CD14-positive monocyte (primary cell): ENCODE measurements around the gene NEK10. TPM values are rescaled to one million over a fixed set of nuclear protein-coding genes. Genes with fewer than 3 reads are reported as not detected.

ENCODE experiments used
- DNase-seq, 3 donors: peaks; one replicate each; pipeline ENCODE4 v3.0.0-alpha.2; 2011 to 2022
- H2AFZ ChIP-seq: 2 replicates; pipeline ENCODE4 v1.6.0; 2012; ENCODE audit warnings: mild to moderate bottlenecking, low read depth, low read length, inconsistent platforms; ENCODE audit not compliant: insufficient read depth, poor library complexity, severe bottlenecking
- H3K27ac ChIP-seq, 2 donors: 1 replicate in 1 of 2; 2 replicates in 1 of 2; pipeline ENCODE4 v1.5.1; 2012 to 2013; ENCODE audit warnings: low read length in 2 of 2, control low read depth in 1 of 2, inconsistent platforms in 1 of 2, low read depth in 1 of 2, mild to moderate bottlenecking in 1 of 2
- H3K27me3 ChIP-seq, 2 donors: one replicate each; pipeline versions ENCODE4 v1.6.0 to v1.6.1; 2011 to 2013; ENCODE audit warnings: low read length in 2 of 2; ENCODE audit not compliant: control insufficient read depth in 2 of 2, insufficient read depth in 2 of 2
- H3K36me3 ChIP-seq, 2 donors: replicated peaks in 1 of 2; 1 replicate in 1 of 2; 2 replicates in 1 of 2; pipeline versions ENCODE4 v1.5.1 to v1.6.1; 2012 to 2013; ENCODE audit warnings: low read length in 2 of 2, control low read depth in 1 of 2, inconsistent platforms in 1 of 2, mild to moderate bottlenecking in 1 of 2; ENCODE audit not compliant: insufficient read depth in 2 of 2, control insufficient read depth in 1 of 2
- H3K4me1 ChIP-seq, 2 donors: 1 replicate in 1 of 2; 2 replicates in 1 of 2; pipeline versions ENCODE4 v1.5.1 to v1.6.1; 2012 to 2013; ENCODE audit warnings: low read length in 2 of 2, control low read depth in 1 of 2, inconsistent platforms in 1 of 2, mild to moderate bottlenecking in 1 of 2, moderate library complexity in 1 of 2; ENCODE audit not compliant: insufficient read depth in 2 of 2, control insufficient read depth in 1 of 2
- H3K4me2 ChIP-seq: replicated peaks from 2 replicates; pipeline ENCODE3; 2012; ENCODE audit warnings: low read length, moderate library complexity, mild to moderate bottlenecking; ENCODE audit not compliant: poor library complexity, severe bottlenecking; ENCODE audit errors: extremely low read depth
- H3K4me3 ChIP-seq, 3 experiments: fragments of 200-600 bp in 1 of 3; sonication (generic) in 1 of 3; replicated peaks in 1 of 3; 1 replicate in 2 of 3; 2 replicates in 1 of 3; pipeline ENCODE4 v1.5.1; 2011 to 2013; ENCODE audit warnings: low read length in 3 of 3, mild to moderate bottlenecking in 3 of 3, control low read depth in 2 of 3, low read depth in 2 of 3, inconsistent platforms in 1 of 3, moderate library complexity in 1 of 3
- H3K79me2 ChIP-seq: 2 replicates; pipeline ENCODE4 v1.6.0; 2012; ENCODE audit warnings: mild to moderate bottlenecking, control low read depth, inconsistent platforms, low read length, moderate library complexity; ENCODE audit not compliant: insufficient read depth
- H3K9ac ChIP-seq: 2 replicates; pipeline ENCODE4 v1.6.0; 2017; ENCODE audit warnings: low read length, mild to moderate bottlenecking; ENCODE audit not compliant: insufficient read depth, poor library complexity, severe bottlenecking
- H3K9me3 ChIP-seq, 2 donors: replicated peaks in 1 of 2; 1 replicate in 1 of 2; 2 replicates in 1 of 2; pipeline versions ENCODE4 v1.5.1 to v1.6.1; 2012 to 2013; ENCODE audit warnings: low read length in 2 of 2, control low read depth in 1 of 2; ENCODE audit not compliant: control insufficient read depth in 1 of 2, insufficient read depth in 1 of 2
- H4K20me1 ChIP-seq: 2 replicates; pipeline ENCODE4 v1.6.0; 2012; ENCODE audit warnings: mild to moderate bottlenecking, low read length, control low read depth, moderate library complexity; ENCODE audit not compliant: insufficient read depth
- H3K27ac Mint-ChIP-seq, 7 donors: one replicate each; pipeline ENCODE4 v1.8.0; 2020; ENCODE audit warnings: mild to moderate bottlenecking in 7 of 7, mixed read lengths in 7 of 7, moderate library complexity in 6 of 7, inconsistent platforms in 2 of 7
- H3K27me3 Mint-ChIP-seq, 3 donors: one replicate each; pipeline ENCODE4 v1.8.0; 2021 to 2022; ENCODE audit warnings: low read depth in 3 of 3, mild to moderate bottlenecking in 3 of 3, mixed read lengths in 3 of 3, moderate library complexity in 3 of 3, inconsistent platforms in 1 of 3
- H3K36me3 Mint-ChIP-seq, 2 donors: one replicate each; pipeline ENCODE4 v1.8.0; 2020; ENCODE audit warnings: mixed read lengths in 2 of 2, inconsistent platforms in 1 of 2, mild to moderate bottlenecking in 1 of 2
- H3K4me1 Mint-ChIP-seq: one replicate; pipeline ENCODE4 v1.8.0; 2020; ENCODE audit warnings: mild to moderate bottlenecking, mixed read lengths
- H3K4me3 Mint-ChIP-seq, 2 donors: one replicate each; pipeline ENCODE4 v1.8.0; 2020; ENCODE audit warnings: mild to moderate bottlenecking in 2 of 2, mixed read lengths in 2 of 2, moderate library complexity in 1 of 2
- H3K9me3 Mint-ChIP-seq, 7 donors: one replicate each; pipeline ENCODE4 v1.8.0; 2020 to 2022; ENCODE audit warnings: mixed read lengths in 7 of 7, mild to moderate bottlenecking in 6 of 7, moderate library complexity in 6 of 7, inconsistent platforms in 2 of 7
- CTCF ChIP-seq: fragments of 200-600 bp; IDR thresholded peaks from one replicate; pipeline ENCODE4 v1.8.0; 2022; ENCODE audit warnings: antibody characterized with exemption, mild to moderate bottlenecking
- WGBS: methylation state at CpG from one replicate; pipeline ENCODE4 v1.1.5; 2013; ENCODE audit warnings: missing lambda C conversion rate; ENCODE audit not compliant: insufficient coverage; 5-methylcytosine and 5-hydroxymethylcytosine counted together
- intact Hi-C, 2 donors: fragments of 100-400 bp; cut with micrococcal nuclease; formaldehyde crosslinking; loops; one replicate each; pipeline versions ENCODE4 v1.15.0 to v1.15.1; 2023
- polyA plus RNA-seq, 3 donors: library from polyadenylated mRNA; depleted of rRNA in 1 of 3; unstranded in 2 of 3; stranded (reverse) in 1 of 3; fragments of 300-500 nt in 2 of 3; fragments of >200 nt in 1 of 3; fragmentation: Illumina TruSeq in 2 of 3; gene quantifications; 1 replicate in 2 of 3; 2 replicates in 1 of 3; pipeline ENCODE4 v1.2.3, GENCODE V29; 2012 to 2021

NEK10 gene
- polyA plus RNA-seq, 3 donors = not detected

GRCh38 chr3:27275441-27275990 is 93.7 kb downstream of the NEK10 start:
- H3K9ac ChIP-seq = no peak overlapping the region
- TF ChIP-seq CTCF = no peak
- no peaks in the 10 kb centered on the region for H3K9me3 ChIP-seq
- Mint-ChIP-seq H3K9me3 (peaks cover 0 to 8% (median 0%) of the 10 kb centered on the region in 7 donors), H3K36me3 (no peaks in the 10 kb centered on the region), H3K4me1 (no peaks in the 10 kb centered on the region), H3K4me3 (no peak overlapping the region), H3K27ac (no peak overlapping the region), H3K27me3 (peaks cover 0 to 2% (median 1%) of the 10 kb centered on the region in 3 donors)
- intact Hi-C loops = no loop called here
- H3K27me3 ChIP-seq = no peaks in the 10 kb centered on the region
- no peak overlapping the region for H2AFZ ChIP-seq
- no peaks in the 10 kb centered on the region for H3K36me3 ChIP-seq
- no peaks in the 10 kb centered on the region for H3K4me1 ChIP-seq
- H4K20me1 ChIP-seq = no peaks in the 10 kb centered on the region
- WGBS = no CpG with 5 or more reads among the region's 5 CpGs
- H3K4me3 ChIP-seq = no peak overlapping the region
- no peak for DNase-seq
- no peak overlapping the region for H3K4me2 ChIP-seq
- H3K79me2 ChIP-seq = no peaks in the 10 kb centered on the region
- no peak overlapping the region for H3K27ac ChIP-seq

- Histone ChIP-seq H3K4me2 (no peak overlapping the region), H3K79me2 (no peaks in the 10 kb centered on the region), H3K4me3 (no peak overlapping the region), H3K4me1 (no peaks in the 10 kb centered on the region), H4K20me1 (no peaks in the 10 kb centered on the region), H3K9ac (no peak overlapping the region), H3K27ac (no peak overlapping the region), H3K9me3 (peaks cover 0 to 4% of the 10 kb centered on the region in 2 donors), H2AFZ (no peak overlapping the region), H3K27me3 (no peaks in the 10 kb centered on the region), H3K36me3 (no peaks in the 10 kb centered on the region)
- peaks cover 0 to 2% (median 1%) of the 10 kb centered on the region in 3 donors for H3K27me3 Mint-ChIP-seq
- H3K4me1 Mint-ChIP-seq = no peaks in the 10 kb centered on the region
- H3K36me3 Mint-ChIP-seq = no peaks in the 10 kb centered on the region
- no peak overlapping the region for H3K4me3 Mint-ChIP-seq
- H3K27ac Mint-ChIP-seq = no peak overlapping the region
- TF ChIP-seq CTCF = no peak
- no peak for DNase-seq
- H3K9me3 Mint-ChIP-seq = peaks cover 0 to 9% (median 0%) of the 10 kb centered on the region in 7 donors
- intact Hi-C loops = no loop called here
Measured at GRCh38 chr3:27271890-27272289, 97.3 kb downstream of the NEK10 start.
